Activated CD4-positive, alpha-beta T cell treated with anti-CD3 and anti-CD28 coated beads, Interleukin-2, amount 50 U/mL, for 4 hours (primary cell): ENCODE measurements around the gene PLEKHO2.

Source experiments
- DNase-seq, 2 experiments: peaks; one replicate each; pipeline ENCODE4 v3.0.0-alpha.2; 2020

The PLEKHO2 gene

DNA sequence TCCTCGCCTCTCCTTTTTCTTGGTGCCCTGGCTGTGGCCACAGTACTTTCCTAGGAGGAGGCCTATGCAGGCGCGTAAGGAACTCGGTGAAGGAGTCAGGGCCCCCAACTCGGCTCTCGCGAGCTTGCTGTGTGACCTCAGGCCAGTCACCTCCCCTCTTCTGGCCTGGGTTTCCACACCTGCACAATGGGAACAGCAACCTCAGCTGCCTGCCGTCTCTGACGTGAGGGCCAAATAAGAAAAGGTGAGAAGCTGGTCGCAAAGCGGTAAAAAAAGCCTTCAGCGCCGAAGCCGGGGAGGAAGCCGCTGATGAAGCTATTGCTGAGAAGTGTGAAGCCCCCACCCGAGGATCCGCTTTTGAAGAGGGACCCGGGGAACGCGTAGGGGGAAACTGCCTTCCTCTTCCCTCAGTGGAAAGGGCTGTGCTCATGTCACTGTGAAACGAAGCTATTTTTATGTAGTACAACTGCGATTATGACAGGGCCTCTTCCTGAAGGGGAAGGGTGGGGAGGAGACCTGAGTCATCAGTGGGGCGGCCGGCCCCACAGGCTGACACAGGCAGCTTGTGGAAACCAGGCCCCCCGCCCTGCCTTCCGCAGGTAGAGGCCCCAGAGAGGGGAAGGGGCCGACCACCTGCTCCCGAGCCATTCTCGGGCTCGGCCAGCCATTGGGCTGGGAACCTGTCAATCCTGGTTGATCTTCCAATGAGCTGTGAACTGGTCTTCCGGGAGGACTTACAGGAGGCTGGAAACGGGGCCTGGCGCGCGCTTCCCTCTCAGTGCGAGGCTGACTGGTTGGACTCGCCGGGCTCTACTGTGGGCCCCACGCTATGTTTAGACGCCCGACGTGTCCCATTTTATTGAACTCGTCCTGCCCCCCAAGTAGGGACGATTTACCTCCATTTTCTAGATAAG, 52.0 kb downstream of the PLEKHO2 start:
- DNase-seq, result peak; percentile 92 to 95

- DNase-seq, result peak; percentile 61
Observed at GRCh38 chr15:64894395-64895056, 52.8 kb downstream of the PLEKHO2 start.

DNA sequence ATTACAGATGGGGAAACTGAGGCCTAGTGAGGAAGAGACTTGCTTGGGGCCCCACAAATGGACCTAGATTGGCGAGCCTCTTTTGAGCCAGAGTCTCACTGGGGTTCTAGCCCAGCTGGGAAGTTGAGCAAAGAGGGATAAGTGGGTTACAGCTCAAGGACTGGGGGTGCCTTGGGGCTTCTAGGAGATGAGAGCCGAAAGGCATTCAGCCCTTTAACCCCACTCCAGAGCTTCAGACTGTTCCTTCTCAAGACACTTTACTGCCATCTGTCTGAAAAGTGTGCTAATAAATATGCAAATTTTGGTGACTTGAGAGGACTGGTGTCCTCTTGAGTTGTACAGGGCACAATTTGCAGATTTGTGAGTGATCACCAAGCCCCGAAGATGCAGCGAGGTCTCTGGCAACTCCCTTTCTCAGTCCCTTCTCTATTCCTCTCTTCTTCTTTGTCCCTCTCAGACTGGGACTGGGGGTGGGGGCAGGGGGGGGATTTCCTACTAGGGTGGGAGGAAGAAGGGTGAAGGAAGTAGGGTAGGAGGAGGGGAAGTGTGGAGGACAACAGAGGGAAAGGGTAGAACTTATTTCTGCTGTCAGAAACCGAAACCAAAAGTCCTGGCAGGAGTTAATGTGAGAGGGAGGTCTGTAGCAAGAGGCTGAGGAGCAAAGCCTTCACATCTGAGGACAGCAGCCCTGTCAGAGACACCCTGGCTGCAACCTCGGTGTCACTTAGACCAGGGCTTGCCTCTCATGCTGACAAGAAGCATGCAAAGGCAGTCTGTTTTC, 53.8 kb downstream of the PLEKHO2 start:
- DNase-seq, result no peak

- no peak for DNase-seq
Observed at GRCh38 chr15:64896371-64897069, 54.8 kb downstream of the PLEKHO2 start.

- no peak for DNase-seq
Observed at GRCh38 chr15:64897345-64897985, 55.8 kb downstream of the PLEKHO2 start.

- DNase-seq, result no peak
Observed at GRCh38 chr15:64898406-64898805, 56.7 kb downstream of the PLEKHO2 start.

DNA sequence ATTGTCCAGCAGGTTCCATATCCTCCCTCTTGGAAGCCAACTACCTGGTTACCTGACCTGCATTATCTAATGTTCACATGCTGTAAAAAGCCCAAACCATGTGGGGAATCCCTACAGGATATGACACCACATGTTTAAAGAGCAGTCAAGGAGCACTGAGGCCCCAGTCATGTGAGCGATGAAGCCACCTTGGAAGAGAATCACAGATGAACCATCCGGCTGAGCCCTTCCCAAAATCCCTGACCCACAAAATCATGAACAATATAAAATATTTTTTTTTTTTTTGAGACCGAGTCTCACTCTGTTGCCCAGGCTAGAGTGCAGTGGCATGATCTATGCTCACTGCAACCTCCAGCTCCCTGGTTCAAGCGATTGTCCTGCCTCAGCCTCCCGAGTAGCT, 59.4 kb downstream of the PLEKHO2 start:
- no peak for DNase-seq

GRCh38 chr15:64901914-64902313, 60.2 kb downstream of the PLEKHO2 start:
- DNase-seq, result no peak

DNA sequence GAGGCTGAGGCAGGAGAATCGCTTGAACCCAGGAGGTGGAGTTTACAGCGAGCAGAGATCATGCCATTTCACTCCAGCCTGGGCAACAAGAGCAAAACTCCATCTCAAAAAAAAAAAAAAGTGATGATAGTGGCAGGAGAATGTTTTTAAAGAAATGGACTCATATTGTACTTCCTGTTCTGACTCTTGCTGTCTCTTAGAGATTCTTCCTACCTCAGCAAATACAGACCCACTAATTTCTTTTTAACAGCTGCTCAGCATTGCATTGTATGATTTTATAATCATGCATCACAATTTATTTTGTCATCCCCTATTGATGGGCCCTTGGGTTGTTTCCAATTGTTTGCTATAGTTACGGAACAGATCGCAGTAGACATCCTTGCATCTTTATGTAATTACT, 61.1 kb downstream of the PLEKHO2 start:
- DNase-seq, result no peak

DNA sequence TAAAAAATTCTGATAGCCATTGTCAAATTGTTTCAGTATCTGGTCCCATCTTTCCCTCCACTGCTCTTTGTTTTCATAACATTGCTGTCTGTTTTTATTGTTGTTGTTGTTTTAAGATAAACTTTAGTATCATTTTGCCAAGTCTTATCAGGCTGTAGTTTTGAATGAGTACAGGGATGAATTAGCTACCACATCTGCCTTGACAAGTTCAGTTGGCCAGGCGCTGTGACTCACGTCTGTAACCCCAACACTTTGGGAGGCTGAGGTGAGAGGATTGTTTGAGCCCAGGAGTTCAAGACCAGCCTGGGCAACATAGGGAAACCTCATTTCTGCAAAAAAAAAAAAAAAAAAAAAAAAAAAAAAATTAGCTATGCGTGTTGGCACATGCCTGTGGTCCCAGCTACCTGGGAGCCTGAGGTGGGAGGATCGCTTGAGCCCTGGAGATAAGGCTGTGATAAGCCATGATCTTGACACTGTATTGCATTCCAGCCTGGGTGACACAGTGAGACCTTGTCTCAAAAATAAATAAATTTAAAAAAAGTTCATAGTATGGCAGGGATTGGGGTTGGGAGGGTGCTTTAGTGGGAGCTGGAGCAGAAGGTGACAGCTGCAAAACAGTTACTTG, 61.7 kb downstream of the PLEKHO2 start:
- DNase-seq, result no peak

DNA sequence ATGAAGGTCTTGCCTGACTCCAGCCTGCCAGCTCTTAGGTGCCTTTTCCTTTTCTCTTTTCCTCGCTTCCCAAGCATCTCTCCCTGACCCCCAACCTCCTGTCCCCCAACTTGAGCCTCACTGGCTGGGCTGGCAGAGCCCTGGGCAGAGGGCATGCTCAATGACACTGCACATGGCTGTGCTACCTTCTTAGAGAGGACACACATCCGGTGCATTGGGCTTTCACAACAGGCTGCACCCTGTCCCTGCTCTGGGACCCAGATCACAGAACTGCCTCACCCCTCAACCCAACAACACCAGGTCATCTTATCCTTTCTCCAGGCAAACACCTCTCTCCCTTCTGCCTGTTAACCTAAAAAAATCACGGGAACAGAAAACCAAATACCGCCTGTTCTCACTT, 62.5 kb downstream of the PLEKHO2 start:
- DNase-seq, result no peak

DNA sequence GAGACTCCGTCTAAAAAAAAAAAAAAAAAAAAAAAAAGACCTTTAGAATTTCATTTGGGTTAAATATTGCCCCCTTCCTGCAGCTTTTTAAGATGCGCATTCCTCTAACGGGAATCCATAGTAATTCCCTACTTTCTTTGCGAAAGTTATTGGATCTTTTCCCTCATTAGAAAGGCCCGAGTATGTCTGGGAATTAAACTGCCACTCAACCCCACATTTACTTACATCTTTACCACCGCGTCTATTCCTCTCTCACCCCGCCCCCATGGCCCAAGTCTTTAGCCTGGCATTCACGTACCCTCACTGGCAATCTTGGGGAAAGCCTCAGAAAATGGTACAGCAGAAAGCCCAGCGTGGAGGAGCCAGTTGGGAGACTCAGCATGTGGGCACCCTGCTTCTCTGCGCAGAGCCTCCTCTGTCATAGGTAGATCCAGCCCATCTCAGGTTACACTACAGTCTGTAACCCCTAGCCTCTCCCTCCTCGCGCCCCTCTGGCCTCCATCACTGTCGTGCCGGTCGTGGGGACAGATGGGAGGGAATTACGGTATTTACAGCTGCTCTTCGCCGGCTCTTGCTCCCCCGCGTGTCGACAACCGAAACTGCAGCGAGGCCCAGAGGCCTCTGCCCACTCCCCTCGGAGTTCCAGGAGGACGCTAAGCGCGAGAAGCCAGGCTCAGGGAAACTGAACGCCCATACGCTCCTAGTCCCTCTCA, 63.6 kb downstream of the PLEKHO2 start:
- peak; percentile 76 to 78 for DNase-seq

DNA sequence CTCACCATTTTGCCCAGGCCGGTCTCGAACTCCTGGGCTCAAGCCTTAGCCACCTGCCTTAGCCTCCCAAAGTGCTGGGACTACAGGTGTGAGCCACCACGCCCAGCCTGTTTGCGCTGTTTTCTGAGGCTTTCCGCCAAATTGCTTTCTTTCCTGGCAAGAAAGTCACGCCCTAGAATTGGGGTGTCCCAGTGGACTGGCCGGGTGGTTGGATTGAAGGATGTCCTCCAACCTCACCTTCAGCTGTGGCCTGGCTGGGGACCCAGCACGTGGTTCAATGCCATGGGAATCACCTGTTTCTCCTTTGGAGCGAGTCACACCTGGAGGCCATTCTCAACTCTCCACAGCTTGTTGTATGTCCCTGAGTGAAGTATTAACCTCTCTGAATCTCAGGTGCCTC, 64.2 kb downstream of the PLEKHO2 start:
- DNase-seq, result no peak

GRCh38 chr15:64906402-64906801, 64.7 kb downstream of the PLEKHO2 start:
- no peak for DNase-seq

GRCh38 chr15:64907991-64908390, 66.3 kb downstream of the PLEKHO2 start:
- no peak for DNase-seq

- no peak for DNase-seq
Observed at GRCh38 chr15:64909546-64909945, 67.8 kb downstream of the PLEKHO2 start.

GRCh38 chr15:64911311-64912186, 69.8 kb downstream of the PLEKHO2 start, which contains the start of gene ANKDD1A:
Gene ANKDD1A, plus strand, starts transcription at chr15:64911902. Its CDS starts 29 bp downstream, at chr15:64911931.
- peak in 1 of 2 experiments; percentile 12 for DNase-seq

DNA sequence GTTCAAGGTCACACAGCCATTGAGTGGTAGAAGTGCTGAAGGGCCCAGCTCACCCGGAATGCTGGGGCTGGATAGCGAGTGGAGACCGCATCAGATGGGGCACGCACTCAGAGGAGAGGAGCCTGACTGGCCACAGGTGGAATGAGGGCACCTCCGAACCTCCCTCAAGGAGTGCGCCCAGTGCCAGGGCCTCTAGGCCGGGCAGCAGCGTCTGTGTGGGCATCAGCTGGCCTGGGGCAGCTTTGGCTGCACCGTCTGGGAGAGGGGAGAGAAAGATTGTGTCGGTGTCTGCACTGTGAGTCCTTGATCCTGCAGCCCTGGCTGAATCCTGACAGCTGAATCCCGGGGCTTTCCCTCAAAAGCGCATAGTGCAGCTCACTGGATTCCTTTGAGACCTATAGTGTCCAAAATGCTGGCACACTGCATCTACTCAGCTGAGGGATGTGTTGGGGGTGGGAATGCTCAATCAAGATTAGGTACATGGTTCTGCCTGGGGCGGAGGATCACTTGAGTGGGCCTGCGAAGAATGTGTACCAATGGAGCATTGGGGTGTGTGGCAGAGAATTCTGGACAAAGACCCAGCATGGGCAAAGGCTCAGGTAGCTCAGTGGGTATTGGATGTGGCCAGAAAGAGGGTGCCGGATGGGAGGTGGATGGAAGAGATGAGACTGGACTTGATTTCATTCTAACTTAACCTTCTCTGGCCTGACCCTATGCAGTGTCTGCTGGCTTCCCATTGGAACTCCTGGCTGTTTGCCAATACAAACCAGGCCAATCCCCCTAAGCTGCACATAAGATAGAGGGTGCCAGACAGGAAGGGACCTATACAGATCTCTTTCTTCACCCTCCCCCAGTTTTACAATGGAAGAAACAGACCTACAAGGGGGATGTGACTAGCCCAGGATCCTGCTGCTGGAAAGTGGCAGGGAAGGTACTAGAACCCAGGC, 70.9 kb downstream of the PLEKHO2 start:
- no peak for DNase-seq
